Osteocyte (in vitro differentiated cells): ENCODE results near the gene BHLHA15. TPM values are rescaled to one million over a fixed set of nuclear protein-coding genes. Genes with fewer than 3 reads are reported as not detected.

Experiments used
- DNase-seq: peaks from one replicate; pipeline ENCODE4 v3.0.0; 2021; ENCODE audit warnings: mixed read lengths; ENCODE audit not compliant: unreplicated experiment; ENCODE audit errors: extremely low spot score
- H3K27ac Mint-ChIP-seq: one replicate; pipeline ENCODE4 v1.8.0; 2021; ENCODE audit warnings: mild to moderate bottlenecking, mixed read lengths; ENCODE audit not compliant: unreplicated experiment
- H3K27me3 Mint-ChIP-seq: one replicate; pipeline ENCODE4 v1.8.0; 2021; ENCODE audit warnings: mixed read lengths; ENCODE audit not compliant: unreplicated experiment
- H3K36me3 Mint-ChIP-seq: one replicate; pipeline ENCODE4 v1.8.0; 2021; ENCODE audit warnings: mixed read lengths; ENCODE audit not compliant: unreplicated experiment
- H3K4me1 Mint-ChIP-seq: one replicate; pipeline ENCODE4 v1.8.0; 2021; ENCODE audit warnings: mixed read lengths; ENCODE audit not compliant: unreplicated experiment
- H3K4me3 Mint-ChIP-seq: one replicate; pipeline ENCODE4 v1.8.0; 2021; ENCODE audit warnings: mild to moderate bottlenecking, moderate library complexity, mixed read lengths; ENCODE audit not compliant: unreplicated experiment
- H3K9me3 Mint-ChIP-seq: one replicate; pipeline ENCODE4 v1.8.0; 2021; ENCODE audit warnings: mixed read lengths; ENCODE audit not compliant: unreplicated experiment
- total RNA-seq: library from RNA; stranded (reverse); gene quantifications from 2 replicates; pipeline ENCODE4 v1.2.1, GENCODE V29; 2021
- TF ChIP-seq, protein P1 (sequence below): fragments of 200-600 bp; sonication (generic); IDR thresholded peaks from 2 replicates; pipeline ENCODE4 v1.5.0; 2021; ENCODE audit warnings: antibody characterized with exemption, mild to moderate bottlenecking, moderate library complexity

Gene BHLHA15
- total RNA-seq, 1 donor from 2014 or later: not detected

- H3K4me3 Mint-ChIP-seq: no peak overlapping the region
- TF ChIP-seq, protein P1, sequence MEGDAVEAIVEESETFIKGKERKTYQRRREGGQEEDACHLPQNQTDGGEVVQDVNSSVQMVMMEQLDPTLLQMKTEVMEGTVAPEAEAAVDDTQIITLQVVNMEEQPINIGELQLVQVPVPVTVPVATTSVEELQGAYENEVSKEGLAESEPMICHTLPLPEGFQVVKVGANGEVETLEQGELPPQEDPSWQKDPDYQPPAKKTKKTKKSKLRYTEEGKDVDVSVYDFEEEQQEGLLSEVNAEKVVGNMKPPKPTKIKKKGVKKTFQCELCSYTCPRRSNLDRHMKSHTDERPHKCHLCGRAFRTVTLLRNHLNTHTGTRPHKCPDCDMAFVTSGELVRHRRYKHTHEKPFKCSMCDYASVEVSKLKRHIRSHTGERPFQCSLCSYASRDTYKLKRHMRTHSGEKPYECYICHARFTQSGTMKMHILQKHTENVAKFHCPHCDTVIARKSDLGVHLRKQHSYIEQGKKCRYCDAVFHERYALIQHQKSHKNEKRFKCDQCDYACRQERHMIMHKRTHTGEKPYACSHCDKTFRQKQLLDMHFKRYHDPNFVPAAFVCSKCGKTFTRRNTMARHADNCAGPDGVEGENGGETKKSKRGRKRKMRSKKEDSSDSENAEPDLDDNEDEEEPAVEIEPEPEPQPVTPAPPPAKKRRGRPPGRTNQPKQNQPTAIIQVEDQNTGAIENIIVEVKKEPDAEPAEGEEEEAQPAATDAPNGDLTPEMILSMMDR: no peak
- peaks cover 9% of the 10 kb centered on the region for H3K9me3 Mint-ChIP-seq
- DNase-seq: no peak
- H3K27ac Mint-ChIP-seq: peak overlapping the region; percentile 9
- peaks cover 26% of the 10 kb centered on the region for H3K36me3 Mint-ChIP-seq
- H3K27me3 Mint-ChIP-seq: no peaks in the 10 kb centered on the region
- peaks cover 13% of the 10 kb centered on the region for H3K4me1 Mint-ChIP-seq
Measured at GRCh38 chr7:98187138-98187502, 24.1 kb upstream of the BHLHA15 start.

DNA sequence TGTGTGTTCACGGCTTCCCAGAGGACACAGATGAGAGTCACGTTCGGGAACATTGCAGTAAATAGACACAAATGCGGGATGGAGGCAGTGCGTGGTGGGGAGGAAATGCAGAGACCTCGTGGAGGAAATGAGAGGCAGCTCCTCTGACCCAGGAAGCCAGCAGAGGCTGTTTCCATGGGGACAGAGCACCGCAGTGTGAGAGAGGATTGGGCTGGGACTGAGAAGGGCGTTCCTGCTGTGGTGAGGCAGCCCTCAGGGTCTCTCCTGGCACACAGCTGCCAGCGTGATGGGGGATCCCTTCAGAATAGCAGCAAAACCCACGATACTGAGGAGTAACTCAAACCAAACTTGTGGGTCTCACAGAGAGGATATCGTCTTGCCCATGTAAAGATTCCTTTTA, 21.7 kb upstream of the BHLHA15 start:
- Mint-ChIP-seq H3K4me1 (peaks cover 13% of the 10 kb centered on the region), H3K27ac (no peak overlapping the region), H3K9me3 (peaks cover 9% of the 10 kb centered on the region), H3K4me3 (no peak overlapping the region), H3K36me3 (peaks cover 36% of the 10 kb centered on the region), H3K27me3 (no peaks in the 10 kb centered on the region)
- no peak for DNase-seq
- TF ChIP-seq, protein P1: no peak

- DNase-seq: no peak
- H3K4me1 Mint-ChIP-seq: peaks cover 11% of the 10 kb centered on the region
- H3K9me3 Mint-ChIP-seq: peaks cover 9% of the 10 kb centered on the region
- H3K27ac Mint-ChIP-seq: no peak overlapping the region
- no peaks in the 10 kb centered on the region for H3K27me3 Mint-ChIP-seq
- H3K36me3 Mint-ChIP-seq: peaks cover 38% of the 10 kb centered on the region
- H3K4me3 Mint-ChIP-seq: no peak overlapping the region
- TF ChIP-seq, protein P1: no peak
Measured at GRCh38 chr7:98191668-98192431, 19.4 kb upstream of the BHLHA15 start.

DNA sequence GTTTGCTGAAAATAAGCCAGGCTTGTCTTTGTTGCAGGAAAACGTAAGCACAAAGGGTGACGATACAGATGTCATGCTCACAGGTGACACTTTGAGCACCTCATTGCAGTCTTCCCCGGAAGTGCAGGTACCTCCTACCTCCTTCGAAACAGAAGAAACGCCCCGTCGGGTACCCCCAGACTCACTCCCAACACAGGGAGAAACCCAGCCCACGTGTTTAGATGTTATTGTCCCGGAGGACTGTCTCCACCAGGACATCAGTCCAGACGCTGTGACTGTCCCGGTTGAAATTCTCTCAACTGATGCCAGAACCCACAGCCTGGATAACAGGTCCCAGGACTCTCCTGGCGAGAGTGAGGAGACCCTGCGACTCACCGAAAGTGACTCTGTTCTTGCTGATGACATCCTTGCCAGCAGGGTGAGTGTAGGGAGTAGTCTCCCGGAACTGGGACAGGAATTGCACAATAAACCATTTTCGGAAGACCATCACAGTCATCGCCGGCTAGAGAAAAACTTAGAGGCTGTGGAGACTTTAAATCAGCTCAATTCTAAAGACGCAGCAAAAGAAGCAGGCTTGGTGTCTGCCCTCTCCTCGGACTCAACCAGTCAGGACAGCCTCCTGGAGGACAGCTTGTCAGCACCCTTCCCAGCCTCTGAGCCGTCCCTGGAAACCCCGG, 18.3 kb upstream of the BHLHA15 start:
- peaks cover 39% of the 10 kb centered on the region for H3K36me3 Mint-ChIP-seq
- no peak for DNase-seq
- peaks cover 7% of the 10 kb centered on the region for H3K4me1 Mint-ChIP-seq
- peaks cover 9% of the 10 kb centered on the region for H3K9me3 Mint-ChIP-seq
- no peak overlapping the region for H3K27ac Mint-ChIP-seq
- H3K4me3 Mint-ChIP-seq: no peak overlapping the region
- no peaks in the 10 kb centered on the region for H3K27me3 Mint-ChIP-seq
- TF ChIP-seq, protein P1: no peak

- H3K4me3 Mint-ChIP-seq: no peak overlapping the region
- peaks cover 40% of the 10 kb centered on the region for H3K36me3 Mint-ChIP-seq
- TF ChIP-seq, protein P1: no peak
- H3K27me3 Mint-ChIP-seq: no peaks in the 10 kb centered on the region
- DNase-seq: no peak
- H3K9me3 Mint-ChIP-seq: peaks cover 9% of the 10 kb centered on the region
- H3K27ac Mint-ChIP-seq: no peak overlapping the region
- peaks cover 7% of the 10 kb centered on the region for H3K4me1 Mint-ChIP-seq
Measured at GRCh38 chr7:98193474-98194180, 17.6 kb upstream of the BHLHA15 start.
